IPS DF 19.7 (cell line): ENCODE data around the gene ATG3.
"Not testable (repeated sequence)": the region's sequence is repeated elsewhere in the genome, so short reads cannot be mapped to it uniquely, and the experiment has no call there.

Experiments used
- DNase-seq: peaks from one replicate; pipeline ENCODE4 v3.0.0-alpha.2; 2013; ENCODE audit warnings: low read depth, low spot score

ATG3 gene

GRCh38 chr3:112561734-112562529 lies at the start of gene ATG3, which contains the start of gene SLC35A5:
Gene ATG3 (minus strand): TSS chr3:112561962. CDS start chr3:112561528, 434 bp downstream.
Gene SLC35A5 (plus strand): TSS chr3:112562045. CDS start chr3:112563404, 1,359 bp downstream.
- peak; percentile 85 for DNase-seq

- no peak for DNase-seq
Observed at GRCh38 chr3:112610121-112610520, 48.4 kb upstream of the ATG3 start.

- DNase-seq = no peak
Observed at GRCh38 chr3:112607863-112608262, 46.1 kb upstream of the ATG3 start.

GRCh38 chr3:112606098-112606497 lies 44.3 kb upstream of the ATG3 start:
- DNase-seq = no peak

GRCh38 chr3:112605285-112605684 lies 43.5 kb upstream of the ATG3 start:
- DNase-seq = no peak

GRCh38 chr3:112604536-112604935 lies 42.8 kb upstream of the ATG3 start:
- no peak for DNase-seq

- no peak for DNase-seq
Observed at GRCh38 chr3:112602217-112602838, 40.6 kb upstream of the ATG3 start.

- no peak for DNase-seq
Observed at GRCh38 chr3:112598731-112599130, 37.0 kb upstream of the ATG3 start.

GRCh38 chr3:112597945-112598344 lies 36.2 kb upstream of the ATG3 start:
- no peak for DNase-seq

- no peak for DNase-seq
Observed at GRCh38 chr3:112594856-112595255, 33.1 kb upstream of the ATG3 start.

- DNase-seq = no peak
Observed at GRCh38 chr3:112593258-112593657, 31.5 kb upstream of the ATG3 start.

- DNase-seq = no peak
Observed at GRCh38 chr3:112587336-112587735, 25.6 kb upstream of the ATG3 start.

GRCh38 chr3:112585782-112586181 lies 24.0 kb upstream of the ATG3 start:
- no peak for DNase-seq

GRCh38 chr3:112583105-112583504 lies 21.3 kb upstream of the ATG3 start:
- no peak for DNase-seq

GRCh38 chr3:112582244-112582874 lies 20.6 kb upstream of the ATG3 start:
- DNase-seq = no peak

GRCh38 chr3:112579697-112580096 lies 17.9 kb upstream of the ATG3 start:
- no peak for DNase-seq

GRCh38 chr3:112579232-112579631 lies 17.5 kb upstream of the ATG3 start:
- DNase-seq = no peak

- DNase-seq = no peak
Observed at GRCh38 chr3:112572701-112573100, 10.9 kb upstream of the ATG3 start.

- DNase-seq = no peak
Observed at GRCh38 chr3:112569265-112569664, 7.5 kb upstream of the ATG3 start.

- DNase-seq = no peak
Observed at GRCh38 chr3:112568642-112569041, 6.9 kb upstream of the ATG3 start.

GRCh38 chr3:112564940-112565305 lies 3.2 kb upstream of the ATG3 start:
- no peak for DNase-seq

- DNase-seq = not testable (repeated sequence)
Observed at GRCh38 chr3:112564247-112564939, 2.6 kb upstream of the ATG3 start.
